GM12875 (cell line): ENCODE measurements around the gene SREBF2.

Experiments
- H3K4me3 ChIP-seq: one replicate; pipeline ENCODE4 v1.5.1; 2011; ENCODE audit warnings: low read depth, low read length, control low read depth
- TF ChIP-seq, protein P1 (sequence below): IDR thresholded peaks from 2 replicates; pipeline ENCODE4 v1.5.1; 2011; ENCODE audit warnings: low read depth, mild to moderate bottlenecking, control low read depth, inconsistent platforms, low read length, moderate library complexity, borderline replicate concordance; ENCODE audit not compliant: insufficient read depth

The SREBF2 gene

DNA sequence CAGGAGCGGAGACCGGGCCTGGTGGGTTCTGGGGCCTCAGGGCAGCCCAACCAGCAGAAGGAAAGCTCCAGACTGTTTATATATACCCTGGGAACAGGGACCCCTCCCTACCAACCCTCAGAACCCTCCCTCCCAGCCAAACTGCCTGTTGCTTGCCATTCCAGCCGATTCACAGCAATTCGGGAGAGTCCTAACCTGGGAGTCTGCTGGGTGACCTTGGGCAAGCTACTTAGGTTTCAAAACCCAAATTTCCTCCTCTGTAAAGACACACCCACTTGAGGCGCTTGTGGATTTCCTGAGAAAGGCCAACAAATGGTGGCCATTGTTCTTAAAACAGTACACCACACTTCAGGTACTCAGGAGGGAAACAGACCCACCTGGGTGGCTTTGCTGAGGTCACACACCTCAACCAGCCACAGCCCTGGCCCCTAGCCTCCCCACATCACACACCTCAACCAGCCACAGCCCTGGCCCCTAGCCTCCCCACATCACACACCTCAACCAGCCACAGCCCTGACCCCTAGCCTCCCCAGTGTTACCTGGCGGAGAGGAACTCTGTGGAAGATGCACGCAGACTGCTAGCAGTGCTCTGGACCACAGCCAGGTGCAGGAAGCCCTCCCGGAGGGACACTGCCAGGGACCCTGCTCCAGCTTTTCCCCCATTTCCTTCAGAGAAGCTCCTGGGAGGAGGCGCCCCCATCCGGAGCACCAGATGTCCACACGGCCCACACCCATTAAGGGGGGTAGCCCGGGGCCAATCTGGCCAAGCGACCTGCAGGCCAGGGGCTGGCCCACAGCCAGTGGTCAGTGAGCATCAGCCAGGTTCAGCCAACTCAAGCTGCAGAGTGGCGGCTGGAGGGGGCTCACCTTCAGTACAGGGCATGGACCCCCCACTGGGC lies 75.8 kb downstream of the SREBF2 start:
- TF ChIP-seq, protein P1, sequence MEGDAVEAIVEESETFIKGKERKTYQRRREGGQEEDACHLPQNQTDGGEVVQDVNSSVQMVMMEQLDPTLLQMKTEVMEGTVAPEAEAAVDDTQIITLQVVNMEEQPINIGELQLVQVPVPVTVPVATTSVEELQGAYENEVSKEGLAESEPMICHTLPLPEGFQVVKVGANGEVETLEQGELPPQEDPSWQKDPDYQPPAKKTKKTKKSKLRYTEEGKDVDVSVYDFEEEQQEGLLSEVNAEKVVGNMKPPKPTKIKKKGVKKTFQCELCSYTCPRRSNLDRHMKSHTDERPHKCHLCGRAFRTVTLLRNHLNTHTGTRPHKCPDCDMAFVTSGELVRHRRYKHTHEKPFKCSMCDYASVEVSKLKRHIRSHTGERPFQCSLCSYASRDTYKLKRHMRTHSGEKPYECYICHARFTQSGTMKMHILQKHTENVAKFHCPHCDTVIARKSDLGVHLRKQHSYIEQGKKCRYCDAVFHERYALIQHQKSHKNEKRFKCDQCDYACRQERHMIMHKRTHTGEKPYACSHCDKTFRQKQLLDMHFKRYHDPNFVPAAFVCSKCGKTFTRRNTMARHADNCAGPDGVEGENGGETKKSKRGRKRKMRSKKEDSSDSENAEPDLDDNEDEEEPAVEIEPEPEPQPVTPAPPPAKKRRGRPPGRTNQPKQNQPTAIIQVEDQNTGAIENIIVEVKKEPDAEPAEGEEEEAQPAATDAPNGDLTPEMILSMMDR: no peak
- no peak overlapping the region for H3K4me3 ChIP-seq

DNA sequence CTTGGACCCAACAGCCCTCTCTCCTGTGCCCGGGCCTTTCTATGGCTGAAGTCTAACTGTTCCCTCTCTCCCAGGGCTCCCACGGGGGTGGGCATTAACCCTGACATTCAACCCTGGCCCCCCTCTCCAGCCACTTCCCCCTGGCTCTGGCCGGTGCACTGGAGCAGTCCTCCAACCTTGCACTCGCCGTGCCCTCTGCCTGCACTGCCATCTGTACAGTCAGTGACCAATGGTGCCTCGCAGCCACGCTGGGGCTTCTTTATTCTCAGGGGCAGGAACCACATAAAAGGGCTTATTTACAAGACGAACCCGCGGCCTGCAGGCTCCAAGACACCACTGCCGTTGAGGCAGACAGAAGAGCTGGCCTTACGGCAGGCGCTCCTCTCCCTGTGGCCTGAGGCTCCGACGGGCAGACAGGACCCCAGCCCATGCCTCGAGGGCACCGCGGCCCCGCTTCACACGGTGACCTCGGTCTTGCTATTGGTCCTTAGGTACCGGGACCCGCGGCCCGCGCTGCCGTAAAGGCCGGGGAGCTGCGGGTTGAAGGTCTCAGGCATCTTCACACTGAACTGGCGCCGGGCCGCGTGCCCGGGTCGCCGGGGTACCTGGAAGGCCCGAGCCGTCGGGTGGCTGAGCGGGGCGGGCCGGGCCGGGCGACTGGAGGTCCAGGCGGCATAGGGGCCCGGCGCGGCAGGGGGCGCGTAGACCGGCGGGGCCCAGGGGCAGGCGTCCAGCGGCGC lies 76.6 kb downstream of the SREBF2 start:
- no peak overlapping the region for H3K4me3 ChIP-seq

DNA sequence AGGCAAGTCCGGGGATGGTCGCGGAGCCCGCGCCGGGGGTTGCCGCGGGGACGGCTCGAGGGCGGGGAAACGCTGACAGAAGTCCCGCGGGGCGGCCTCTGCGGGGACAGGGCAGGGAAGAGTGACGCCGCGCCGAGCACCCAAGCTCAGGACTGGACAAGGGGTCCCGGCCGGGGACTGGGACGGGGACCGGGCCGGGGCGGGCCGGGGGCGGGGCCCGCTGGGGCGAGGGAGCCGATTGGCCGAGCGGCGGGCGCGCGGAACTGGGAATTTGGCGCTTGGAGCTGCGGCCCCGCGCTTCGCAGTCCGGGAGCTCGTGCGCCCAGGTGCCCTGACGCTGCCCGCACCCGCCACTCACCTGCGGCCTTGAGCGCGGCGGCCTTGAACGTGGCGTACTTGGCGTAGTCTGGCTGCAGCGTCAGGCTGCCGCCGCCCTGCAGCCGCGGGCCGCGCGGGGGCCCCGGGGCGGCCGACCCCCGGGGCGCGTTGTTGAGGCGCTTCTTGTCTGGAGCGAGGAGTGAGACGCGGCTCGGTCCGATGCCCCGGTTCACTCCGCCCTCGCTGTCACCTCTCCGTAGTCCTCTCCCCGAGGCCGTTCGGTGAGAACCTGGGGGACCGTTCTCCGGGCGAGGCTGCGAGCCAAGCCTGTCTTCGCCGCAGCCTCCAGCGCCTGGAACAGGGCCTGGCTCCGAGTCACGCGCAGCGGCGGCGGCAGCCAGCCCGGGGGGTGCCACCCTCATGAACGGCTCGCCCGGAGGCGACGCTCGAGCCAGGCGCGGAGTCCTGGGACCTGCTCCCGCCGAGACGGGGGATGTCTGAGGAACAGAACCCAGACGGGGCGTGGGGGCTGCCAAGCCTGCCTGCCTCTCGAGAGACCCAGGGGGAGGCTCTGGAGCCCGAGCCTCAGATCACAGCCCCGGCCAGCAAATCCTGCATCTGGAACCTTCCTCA lies 77.4 kb downstream of the SREBF2 start:
- TF ChIP-seq, protein P1: no peak
- peak overlapping the region; percentile 5 for H3K4me3 ChIP-seq

More for the DNA sequence above, 76.6 kb downstream of the SREBF2 start:
- TF ChIP-seq, protein P1: no peak

DNA sequence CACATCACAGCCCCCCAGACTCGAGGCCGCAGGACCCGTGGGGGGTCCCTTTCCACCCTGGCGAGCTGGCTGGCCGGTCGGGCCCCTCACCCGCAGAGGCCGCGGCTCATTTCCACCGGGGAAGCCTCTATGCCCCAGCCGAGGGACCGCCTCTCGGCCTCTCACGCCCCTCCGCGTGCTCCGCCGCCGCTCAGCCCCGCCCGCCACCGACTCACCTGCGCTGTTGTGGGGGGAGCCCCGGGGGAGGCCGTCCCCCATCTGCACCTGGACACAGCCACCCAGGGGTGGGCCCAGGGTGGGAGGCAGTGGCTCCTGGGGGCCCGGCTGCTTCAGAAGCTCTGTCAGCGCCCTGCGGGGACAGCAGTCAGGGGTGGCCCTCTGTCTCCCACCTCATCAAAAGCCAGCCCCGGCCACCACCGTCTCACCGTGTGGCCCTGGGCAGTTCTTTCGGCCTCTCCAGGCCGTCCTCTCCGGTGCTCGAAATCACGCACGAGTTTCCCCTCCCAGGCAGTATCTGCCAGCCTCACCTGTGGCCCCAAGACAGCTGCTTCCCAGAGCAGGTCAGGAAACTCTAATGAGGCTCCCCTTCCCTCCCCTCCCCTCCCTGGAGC lies 78.2 kb downstream of the SREBF2 start:
- TF ChIP-seq, protein P1: no peak
- H3K4me3 ChIP-seq: peak overlapping the region; percentile 5

DNA sequence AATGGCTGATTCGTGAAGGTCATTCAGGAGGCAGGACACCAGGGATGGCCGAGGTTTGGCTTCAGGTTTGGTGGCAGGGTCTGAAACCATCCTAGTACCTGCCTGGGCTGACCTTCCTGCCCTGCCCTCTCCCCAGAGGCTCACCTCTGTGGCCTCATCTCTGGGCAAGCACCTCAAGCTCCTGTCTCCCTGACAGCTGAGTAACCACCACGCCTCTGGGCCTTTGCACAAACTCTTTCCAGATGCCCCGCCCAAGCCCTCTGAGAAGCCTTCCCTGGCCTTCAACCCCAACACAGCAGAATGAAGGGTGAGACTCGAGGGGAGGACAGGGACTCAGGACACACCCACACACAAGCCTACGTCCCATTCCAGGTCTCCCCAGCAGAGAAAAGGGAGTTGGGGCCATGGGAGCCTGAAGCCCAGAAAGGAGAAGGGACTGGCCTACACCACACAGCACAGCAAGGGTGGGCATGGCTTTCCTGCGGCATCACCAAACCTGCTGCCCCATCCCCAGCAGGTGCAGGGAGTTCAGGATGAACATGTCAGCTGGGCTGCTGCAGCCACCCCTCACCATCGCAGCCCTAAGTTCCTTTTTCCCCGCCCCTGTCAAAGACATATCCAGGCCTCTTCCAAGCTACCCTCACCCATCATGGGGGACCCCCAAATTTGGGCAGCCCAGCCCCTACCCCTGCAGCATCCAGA lies 79.6 kb downstream of the SREBF2 start:
- TF ChIP-seq, protein P1: no peak
- H3K4me3 ChIP-seq: no peak overlapping the region
